K562 (cell line): Measurements from ENCODE around the gene USP50. TPM values are rescaled to one million over a fixed set of nuclear protein-coding genes. Genes with fewer than 3 reads are reported as not detected.
A peak's percentile ranks its signal among the peaks of the same experiment; 100 is the strongest.

Source experiments
- ATAC-seq: fragments of 200-7000 bp; cut with Tn5 transposase; 3 replicates; pipeline ENCODE4 v1.9.1; 2020; ENCODE audit warnings: moderate library complexity
- BruUV-seq: library from RNA; stranded (reverse); fragments of 400-500 nt; replicated peaks from 2 replicates; lab custom pipeline; 2021; lab: Mats Ljungman, UMichigan
- CTCF ChIA-PET: fragments of 300-600 bp; formaldehyde crosslinking; extraction: SDS; loops from one replicate; lab custom pipeline; 2021; ENCODE audit warnings: low intra/inter-chr PET ratio; lab: Yijun Ruan, JAX
- POLR2A ChIA-PET: fragments of 300-600, 350-650 bp; sonication (Branson Sonifier 250); formaldehyde crosslinking; extraction: SDS; loops from one replicate; lab custom pipeline; 2021; ENCODE audit warnings: antibody characterized with exemption, inconsistent platforms; lab: Yijun Ruan, JAX
- DNase-seq, 4 experiments: peaks; one replicate each; pipeline versions ENCODE4 v3.0.0 to v3.0.0-alpha.2; 2011 to 2018; ENCODE audit warnings: low spot score in 3 of 4, mixed read lengths in 3 of 4; ENCODE audit errors: extremely low read depth in 1 of 4
- FAIRE-seq: peaks from 2 replicates; lab custom pipeline; 2011; peaks lifted over from hg19 to GRCh38; lab: Jason Lieb, UNC
- H2AFZ ChIP-seq: 2 replicates; pipeline ENCODE4 v1.6.0; 2011; ENCODE audit warnings: low read depth, low read length, control low read depth, inconsistent platforms
- H3K27ac ChIP-seq: fragments of 200-600 bp; 3 replicates; pipeline ENCODE4 v1.8.0; 2011; ENCODE audit warnings: low read depth, mild to moderate bottlenecking, control low read depth, inconsistent platforms, low read length, moderate library complexity, mixed read lengths; ENCODE audit errors: extremely low read depth
- H3K27me3 ChIP-seq, 2 experiments: fragments of 300-600 bp in 1 of 2; 2 replicates in 1 of 2; 3 replicates in 1 of 2; pipeline versions ENCODE4 v1.6.0 to v1.8.0; 2011; ENCODE audit warnings: inconsistent platforms in 2 of 2, low read length in 2 of 2, mild to moderate bottlenecking in 1 of 2, mixed read lengths in 1 of 2, moderate library complexity in 1 of 2; ENCODE audit not compliant: control insufficient read depth in 2 of 2, insufficient read depth in 2 of 2
- H3K36me3 ChIP-seq: fragments of 300-600 bp; 3 replicates; pipeline ENCODE4 v1.8.0; 2011; ENCODE audit warnings: mild to moderate bottlenecking, low read length, inconsistent platforms; ENCODE audit not compliant: control insufficient read depth, insufficient read depth
- H3K4me1 ChIP-seq, 2 experiments: fragments of 200-600 bp in 1 of 2; replicated peaks in 1 of 2; 2 replicates in 1 of 2; 3 replicates in 1 of 2; pipeline versions ENCODE4 v1.5.1 to v1.8.0; 2011; ENCODE audit warnings: inconsistent platforms in 2 of 2, low read length in 2 of 2, mild to moderate bottlenecking in 1 of 2, mixed read lengths in 1 of 2, moderate library complexity in 1 of 2; ENCODE audit not compliant: control insufficient read depth in 2 of 2, insufficient read depth in 2 of 2
- H3K4me2 ChIP-seq: 2 replicates; pipeline ENCODE4 v1.6.1; 2011; ENCODE audit warnings: low read length, control low read depth, inconsistent platforms, mixed read lengths; ENCODE audit not compliant: insufficient read depth
- H3K4me3 ChIP-seq: fragments of 200-600 bp; sonication (generic), shearing (Covaris generic); 2 replicates; pipeline ENCODE4 v1.5.1; 2016; ENCODE audit warnings: control low read depth, inconsistent platforms
- H3K79me2 ChIP-seq: fragments of 200-600 bp; 3 replicates; pipeline ENCODE4 v1.8.0; 2011; ENCODE audit warnings: low read length, inconsistent platforms; ENCODE audit not compliant: control insufficient read depth, insufficient read depth
- H3K9ac ChIP-seq, 2 experiments: 2 replicates each; pipeline versions ENCODE4 v1.6.0 to v1.6.1; 2011; ENCODE audit warnings: low read depth in 2 of 2, low read length in 2 of 2, control low read depth in 1 of 2, inconsistent platforms in 1 of 2, mild to moderate bottlenecking in 1 of 2, mixed read lengths in 1 of 2; ENCODE audit not compliant: insufficient read depth in 1 of 2
- H3K9me1 ChIP-seq: one replicate; pipeline ENCODE4 v1.6.0; 2011; ENCODE audit warnings: inconsistent platforms, mild to moderate bottlenecking, low read length, moderate library complexity; ENCODE audit not compliant: control insufficient read depth, insufficient read depth
- H3K9me3 ChIP-seq: replicated peaks from 2 replicates; pipeline ENCODE4 v1.5.1; 2011; ENCODE audit warnings: low read depth, low read length, inconsistent platforms; ENCODE audit not compliant: control insufficient read depth, insufficient read depth
- H4K20me1 ChIP-seq: replicated peaks from 2 replicates; pipeline ENCODE4 v1.6.1; 2011; ENCODE audit warnings: low read length, inconsistent platforms, mixed read lengths; ENCODE audit not compliant: control insufficient read depth, insufficient read depth
- CHD4 ChIP-seq: fragments of 200-600 bp; sonication (generic); IDR thresholded peaks from 3 replicates; pipeline ENCODE4 v1.6.1; 2012; ENCODE audit warnings: low read depth, mild to moderate bottlenecking, mixed read lengths, low read length, inconsistent platforms; ENCODE audit not compliant: insufficient read depth, insufficient replicate concordance, poor library complexity, severe bottlenecking
- ZNF146 ChIP-seq: IDR thresholded peaks from one replicate; pipeline ENCODE4 v1.6.1; 2018; ENCODE audit warnings: missing compliant biosample characterization; ENCODE audit not compliant: unreplicated experiment
- WGBS: fragments of 100-300 bp; shearing (Covaris generic); methylation state at CpG from one replicate; pipeline ENCODE4 v1.1.6; 2016; ENCODE audit warnings: low coverage, mixed read lengths; ENCODE audit not compliant: insufficient coverage; ENCODE audit errors: missing lambda C conversion rate; 5-methylcytosine and 5-hydroxymethylcytosine counted together
- in situ Hi-C: fragments of 300-500 bp; cut with MboI; formaldehyde crosslinking; loops from 4 replicates; pipeline ENCODE4 v1.15.0; 2018; ENCODE audit warnings: inconsistent platforms, mixed read lengths
- intact Hi-C: fragments of 100-400 bp; cut with micrococcal nuclease; formaldehyde crosslinking; loops from 2 replicates; pipeline ENCODE4 v1.14.2; 2022
- polyA plus RNA-seq, 8 experiments: library from polyadenylated mRNA; depleted of rRNA in 4 of 8; stranded (reverse) in 5 of 8; unstranded in 3 of 8; fragments of >200 nt; fragmentation: Nextera tagmentation in 2 of 8; fragmentation: Illumina TruSeq in 1 of 8; extraction: Ambion mirVana in 2 of 8; extraction: Trizol in 1 of 8; gene quantifications; 2 replicates each; pipeline versions ENCODE4 v1.2.1 to v1.2.3, GENCODE V29; 2011 to 2014; ENCODE audit warnings: inconsistent platforms in 1 of 8, missing spikeins in 1 of 8
- total RNA-seq, 7 experiments: library from RNA; depleted of rRNA in 6 of 7; stranded (reverse); fragments of >200 nt in 6 of 7; fragmentation: Illumina TruSeq in 2 of 7; extraction: Trizol in 2 of 7; gene quantifications; 2 replicates each; pipeline versions ENCODE4 v1.2.1 to v1.2.3, GENCODE V29; 2011 to 2021; ENCODE audit warnings: low replicate concordance in 1 of 7
- TF ChIP-seq, protein P1 (sequence below), 2 experiments: fragments of 450-650 bp; formaldehyde crosslinking in 1 of 2; IDR thresholded peaks; 2 replicates each; pipeline versions ENCODE4 v1.4.0 to v1.6.1; 2014 to 2020; ENCODE audit warnings: mild to moderate bottlenecking in 2 of 2, borderline replicate concordance in 1 of 2, low read depth in 1 of 2

USP50 gene
- total and polyA plus RNA-seq, 9 of the 15 experiments (the other 6 are each of a cell fraction or from before 2014, with no cell fraction given) = not detected

DNA sequence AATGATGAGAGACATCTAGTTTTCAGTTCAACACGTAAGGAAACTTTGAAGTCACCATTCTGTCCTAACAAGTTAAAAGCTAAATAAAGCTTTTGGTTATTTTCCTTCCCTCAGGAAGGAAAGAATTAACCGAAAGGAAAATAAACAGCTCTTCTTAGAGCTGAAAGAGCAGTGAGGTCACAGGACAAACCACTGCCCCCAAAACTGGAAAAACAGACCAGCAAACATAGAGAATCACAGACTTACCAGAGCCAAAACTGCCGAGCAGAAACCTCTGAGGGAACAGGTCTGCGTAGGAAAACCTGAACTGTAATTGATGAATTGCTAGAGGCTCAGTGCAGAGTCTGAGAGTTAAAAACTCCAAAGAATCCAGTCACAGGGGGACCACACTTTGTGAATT is 14.7 kb downstream of the USP50 start (continued):
- TF ChIP-seq, protein P1, sequence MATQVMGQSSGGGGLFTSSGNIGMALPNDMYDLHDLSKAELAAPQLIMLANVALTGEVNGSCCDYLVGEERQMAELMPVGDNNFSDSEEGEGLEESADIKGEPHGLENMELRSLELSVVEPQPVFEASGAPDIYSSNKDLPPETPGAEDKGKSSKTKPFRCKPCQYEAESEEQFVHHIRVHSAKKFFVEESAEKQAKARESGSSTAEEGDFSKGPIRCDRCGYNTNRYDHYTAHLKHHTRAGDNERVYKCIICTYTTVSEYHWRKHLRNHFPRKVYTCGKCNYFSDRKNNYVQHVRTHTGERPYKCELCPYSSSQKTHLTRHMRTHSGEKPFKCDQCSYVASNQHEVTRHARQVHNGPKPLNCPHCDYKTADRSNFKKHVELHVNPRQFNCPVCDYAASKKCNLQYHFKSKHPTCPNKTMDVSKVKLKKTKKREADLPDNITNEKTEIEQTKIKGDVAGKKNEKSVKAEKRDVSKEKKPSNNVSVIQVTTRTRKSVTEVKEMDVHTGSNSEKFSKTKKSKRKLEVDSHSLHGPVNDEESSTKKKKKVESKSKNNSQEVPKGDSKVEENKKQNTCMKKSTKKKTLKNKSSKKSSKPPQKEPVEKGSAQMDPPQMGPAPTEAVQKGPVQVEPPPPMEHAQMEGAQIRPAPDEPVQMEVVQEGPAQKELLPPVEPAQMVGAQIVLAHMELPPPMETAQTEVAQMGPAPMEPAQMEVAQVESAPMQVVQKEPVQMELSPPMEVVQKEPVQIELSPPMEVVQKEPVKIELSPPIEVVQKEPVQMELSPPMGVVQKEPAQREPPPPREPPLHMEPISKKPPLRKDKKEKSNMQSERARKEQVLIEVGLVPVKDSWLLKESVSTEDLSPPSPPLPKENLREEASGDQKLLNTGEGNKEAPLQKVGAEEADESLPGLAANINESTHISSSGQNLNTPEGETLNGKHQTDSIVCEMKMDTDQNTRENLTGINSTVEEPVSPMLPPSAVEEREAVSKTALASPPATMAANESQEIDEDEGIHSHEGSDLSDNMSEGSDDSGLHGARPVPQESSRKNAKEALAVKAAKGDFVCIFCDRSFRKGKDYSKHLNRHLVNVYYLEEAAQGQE (IDR thresholded peaks at IDR 0.05; ENCODE audit: borderline replicate concordance) = no peak
- TF ChIP-seq, protein P1 (CRISPR knock-in tag; IDR thresholded peaks at IDR 0.05; ENCODE audit: low read depth) = no peak

DNA sequence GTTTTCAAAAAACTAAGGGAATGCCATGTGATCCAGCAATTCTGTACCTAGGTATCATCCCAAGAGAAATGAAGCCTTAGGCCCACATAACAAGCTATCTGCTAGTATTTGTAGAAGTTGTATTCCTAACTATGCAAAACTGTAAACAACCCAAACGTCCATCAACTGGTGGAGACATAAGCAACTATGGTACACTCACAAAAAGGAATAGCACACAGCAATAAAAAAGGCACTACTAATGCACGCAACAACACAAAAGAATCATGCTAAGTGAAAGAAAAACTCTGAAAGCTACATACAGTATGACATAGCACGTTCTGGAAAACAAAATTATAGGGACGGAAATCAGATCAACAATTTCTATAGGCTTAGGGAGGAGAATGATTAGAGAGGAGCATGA is 15.3 kb downstream of the USP50 start:
- TF ChIP-seq ZNF146 (CRISPR knock-in tag) (peak; percentile 76), CHD4 (no peak)
- ChIA-PET POLR2A (interaction anchor here (0.6 kb wide), 1 partner anchor 11 kb away, joined by 3 read pairs; no protein-coding TSS in a partner anchor), CTCF (no interaction called here)
- Histone ChIP-seq H3K9ac (no peak overlapping the region), H3K9me1 (no peaks in the 10 kb centered on the region), H3K36me3 (no peaks in the 10 kb centered on the region), H3K79me2 (no peaks in the 10 kb centered on the region), H3K4me3 (no peak overlapping the region), H2AFZ (no peak overlapping the region), H4K20me1 (no peaks in the 10 kb centered on the region), H3K27ac (no peak overlapping the region), H3K4me2 (no peak overlapping the region), H3K27me3 (no peaks in the 10 kb centered on the region), H3K4me1 (no peaks in the 10 kb centered on the region; a peak in 1 of 5 replicates), H3K9me3 (no peaks in the 10 kb centered on the region)
- BruUV-seq = no TSS peak
- no peak for DNase-seq
- intact Hi-C loops = loop anchor here (10.0 kb wide), 1 partner anchor 354 kb away; no protein-coding TSS in a partner anchor
- FAIRE-seq = no peak
- ATAC-seq = no peak
- in situ Hi-C loops = no loop called here
- WGBS = 44% methylated on average over 4 of the region's 4 CpGs
